HG03045 (cell line): Measurements from ENCODE around the gene IFNL2.
"Not testable (repeated sequence)": the region's sequence is repeated elsewhere in the genome, so short reads cannot be mapped to it uniquely, and the experiment has no call there.

ENCODE experiments used
- ATAC-seq: cut with Tn5 transposase; IDR thresholded peaks from one replicate; pipeline ENCODE4 v1.9.1; 2021; ENCODE audit warnings: mild to moderate bottlenecking, moderate library complexity; ENCODE audit not compliant: unreplicated experiment

IFNL2 gene

DNA sequence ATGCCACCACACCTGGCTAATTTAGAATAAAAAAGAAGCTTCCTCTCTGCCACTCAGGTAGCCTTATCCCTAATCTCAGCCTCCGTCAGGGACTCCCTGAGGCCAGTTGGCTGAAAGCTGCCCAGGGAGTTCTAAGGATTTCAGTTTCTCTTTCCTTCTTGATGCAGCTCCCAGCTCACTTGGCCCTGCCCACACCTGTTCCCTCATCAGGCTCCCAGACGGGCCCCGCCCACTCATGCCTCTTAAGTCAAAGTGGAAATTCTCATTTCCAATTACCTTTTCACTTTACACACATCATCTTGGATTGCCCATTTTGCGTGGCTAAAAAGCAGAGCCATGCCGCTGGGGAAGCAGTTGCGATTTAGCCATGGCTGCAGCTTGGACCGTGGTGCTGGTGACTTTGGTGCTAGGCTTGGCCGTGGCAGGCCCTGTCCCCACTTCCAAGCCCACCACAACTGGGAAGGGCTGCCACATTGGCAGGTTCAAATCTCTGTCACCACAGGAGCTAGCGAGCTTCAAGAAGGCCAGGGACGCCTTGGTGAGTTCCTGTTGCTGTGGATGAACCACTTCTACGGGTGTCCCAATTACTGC is 28.0 kb downstream of the IFNL2 start, which contains the start of gene IFNL1:
IFNL1 (plus strand) TSS at position 353 of the 591 bp plus-strand sequence; CDS start at position 368, 15 bp downstream.
- no peak for ATAC-seq

DNA sequence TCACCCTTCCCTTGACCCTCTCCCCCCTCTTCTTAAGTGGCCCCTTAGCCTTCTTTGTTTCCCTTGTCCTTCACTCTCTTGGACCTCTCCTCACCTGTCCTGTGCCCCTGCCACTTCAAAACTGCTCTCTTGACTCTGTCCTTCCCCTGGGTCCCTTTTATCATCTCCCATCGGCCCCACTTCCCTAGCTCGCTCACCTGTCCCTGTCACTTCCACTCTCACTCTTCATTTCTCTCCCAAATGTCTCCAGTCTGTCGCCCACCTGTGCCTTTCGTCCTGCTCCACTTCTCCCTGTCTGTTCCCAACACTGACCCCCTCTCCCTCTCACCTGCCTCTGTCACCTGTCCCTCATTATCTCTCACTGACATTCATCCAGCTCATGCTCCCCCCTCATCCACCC is 28.7 kb downstream of the IFNL2 start:
- no peak for ATAC-seq

DNA sequence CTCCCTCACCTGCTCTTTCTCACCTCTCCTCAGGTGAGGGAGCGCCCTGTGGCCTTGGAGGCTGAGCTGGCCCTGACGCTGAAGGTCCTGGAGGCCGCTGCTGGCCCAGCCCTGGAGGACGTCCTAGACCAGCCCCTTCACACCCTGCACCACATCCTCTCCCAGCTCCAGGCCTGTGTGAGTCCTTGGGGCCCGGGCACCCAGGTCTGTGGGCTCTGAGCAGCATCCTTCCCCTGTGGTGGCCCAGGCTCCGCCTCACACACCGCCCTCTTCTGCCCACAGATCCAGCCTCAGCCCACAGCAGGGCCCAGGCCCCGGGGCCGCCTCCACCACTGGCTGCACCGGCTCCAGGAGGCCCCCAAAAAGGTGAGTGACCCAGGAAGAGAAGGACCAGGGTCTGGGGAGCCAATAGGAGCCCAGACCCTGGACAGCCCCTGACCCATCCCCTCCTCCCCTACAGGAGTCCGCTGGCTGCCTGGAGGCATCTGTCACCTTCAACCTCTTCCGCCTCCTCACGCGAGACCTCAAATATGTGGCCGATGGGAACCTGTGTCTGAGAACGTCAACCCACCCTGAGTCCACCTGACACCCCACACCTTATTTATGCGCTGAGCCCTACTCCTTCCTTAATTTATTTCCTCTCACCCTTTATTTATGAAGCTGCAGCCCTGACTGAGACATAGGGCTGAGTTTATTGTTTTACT is 29.9 kb downstream of the IFNL2 start:
- no peak for ATAC-seq

DNA sequence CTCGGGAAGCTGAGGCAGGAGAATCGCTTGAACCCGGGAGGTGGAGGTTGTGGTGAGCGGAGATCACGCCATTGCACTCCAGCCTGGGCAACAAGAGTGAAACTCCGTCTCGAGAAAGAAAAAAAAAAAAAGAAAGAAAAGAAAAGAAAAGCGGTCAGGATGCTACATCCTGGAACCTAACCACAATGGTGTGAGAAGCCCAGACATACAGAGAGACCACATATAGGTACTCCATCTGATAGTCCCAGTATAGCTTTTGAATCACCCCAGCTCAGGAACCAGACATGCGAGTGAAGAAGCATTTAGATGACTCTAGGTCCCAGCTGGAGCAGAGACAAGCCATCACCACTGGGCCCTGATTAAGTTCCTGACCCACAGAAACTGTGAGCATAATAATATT is 31.2 kb downstream of the IFNL2 start:
- ATAC-seq = no peak

DNA sequence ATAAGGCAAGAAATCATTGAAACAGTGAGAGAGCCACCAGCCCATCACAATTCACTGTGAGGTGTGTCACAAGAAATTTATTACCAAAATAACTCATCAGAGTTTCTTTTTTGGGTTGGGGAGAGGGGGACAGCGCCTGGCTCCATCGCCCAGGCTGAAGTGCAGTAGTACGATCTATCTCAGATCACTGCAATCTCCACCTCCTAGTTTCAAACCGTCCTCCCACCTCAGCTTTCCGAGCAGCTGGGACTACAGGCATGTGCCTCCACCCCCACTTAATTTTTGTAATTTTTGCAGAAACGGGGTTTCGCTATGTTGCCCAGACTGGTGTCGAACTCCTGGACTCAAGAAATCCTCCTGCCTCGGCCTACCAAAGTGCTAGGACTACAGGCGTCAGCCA is 31.6 kb downstream of the IFNL2 start:
- ATAC-seq = no peak

DNA sequence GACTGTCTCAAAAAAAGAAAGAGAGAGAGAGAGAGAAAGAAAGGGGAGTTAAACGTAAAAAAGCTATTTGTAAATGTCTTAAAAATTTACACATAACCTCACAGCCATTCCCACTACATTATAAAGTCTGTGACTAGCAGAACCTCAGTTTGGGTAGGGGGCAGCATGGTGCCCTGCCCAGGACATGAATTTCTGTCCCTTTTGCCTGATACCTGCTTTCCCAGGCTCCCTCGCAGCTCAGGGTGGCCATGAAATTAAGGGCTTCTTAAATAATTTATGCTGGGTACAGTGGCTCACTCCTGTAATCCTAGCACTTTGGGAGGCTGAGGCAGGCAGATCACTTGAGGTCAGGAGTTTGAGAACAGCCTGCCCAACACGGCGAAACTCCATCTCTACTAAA is 32.8 kb downstream of the IFNL2 start:
- no peak for ATAC-seq

DNA sequence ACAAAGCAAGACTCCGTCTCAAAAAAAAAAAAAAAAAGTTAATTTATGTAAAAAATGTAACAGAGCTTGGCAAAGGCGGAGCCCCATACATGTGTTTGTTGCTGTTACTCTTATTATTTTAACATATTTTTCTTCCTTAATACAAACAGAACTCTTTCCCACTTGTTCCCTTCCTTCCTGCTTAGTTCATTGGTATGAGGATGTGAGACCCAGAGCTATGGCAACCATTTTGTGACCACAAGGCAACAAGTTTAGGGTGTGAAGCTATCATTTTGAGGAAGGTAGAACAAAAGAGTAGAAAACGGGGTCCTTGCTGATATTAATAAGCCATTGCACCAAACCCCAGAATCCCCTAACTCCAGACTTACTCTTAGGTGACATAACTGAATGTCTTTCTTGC is 33.4 kb downstream of the IFNL2 start:
- no peak for ATAC-seq

DNA sequence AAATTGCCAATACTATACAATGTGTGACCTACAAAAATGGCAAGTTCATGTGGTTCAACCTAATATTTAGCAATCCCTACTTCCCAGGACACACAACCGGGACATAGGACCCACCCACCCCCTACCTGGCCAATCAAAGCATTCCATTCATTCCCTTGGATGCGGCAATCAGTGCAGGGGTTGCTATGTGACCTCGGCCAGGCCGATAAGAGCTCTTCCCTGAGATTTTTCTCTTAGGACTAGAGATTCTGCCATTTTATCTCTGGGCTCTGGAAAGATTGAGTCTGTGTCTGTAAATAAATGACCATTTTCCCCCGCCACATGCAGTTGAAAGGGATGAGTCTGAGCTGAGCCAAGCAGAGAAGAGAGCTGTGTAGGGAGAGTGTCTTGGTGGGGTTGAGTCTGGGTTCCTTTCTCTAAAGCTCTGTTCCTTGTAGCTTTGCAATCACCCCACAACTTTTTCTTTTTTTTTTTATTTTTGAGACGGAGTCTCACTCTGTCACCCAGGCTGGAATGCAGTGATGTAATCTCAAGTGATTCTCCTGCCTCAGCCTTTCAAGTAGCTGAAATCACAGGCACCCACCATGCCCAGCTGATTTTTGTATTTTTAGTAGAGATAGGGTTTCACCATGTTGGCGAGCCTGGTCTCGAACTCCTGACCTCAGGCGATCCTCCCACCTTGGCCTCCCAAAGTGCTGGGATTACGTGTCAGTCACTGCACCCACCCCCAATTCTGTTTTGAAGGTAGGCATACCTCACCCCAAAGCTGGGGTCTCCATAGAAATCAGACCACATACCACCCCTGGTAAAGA is 35.4 kb downstream of the IFNL2 start:
- no peak for ATAC-seq

DNA sequence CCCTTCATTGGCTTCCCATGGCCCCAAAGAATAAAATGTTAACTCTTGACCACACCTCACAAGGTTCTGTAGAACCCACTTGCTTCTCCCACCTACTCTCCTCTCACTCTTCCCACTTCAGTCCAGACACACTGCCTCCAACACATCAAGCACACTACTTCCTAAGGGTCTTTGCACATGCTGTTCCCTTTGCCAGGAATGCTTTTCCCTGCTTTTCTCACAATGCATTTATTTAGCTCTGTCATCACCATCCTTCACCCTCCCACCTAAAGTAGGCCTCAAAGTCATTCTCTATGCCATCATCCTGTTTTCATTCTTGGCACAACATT is 36.0 kb downstream of the IFNL2 start:
- ATAC-seq = no peak

DNA sequence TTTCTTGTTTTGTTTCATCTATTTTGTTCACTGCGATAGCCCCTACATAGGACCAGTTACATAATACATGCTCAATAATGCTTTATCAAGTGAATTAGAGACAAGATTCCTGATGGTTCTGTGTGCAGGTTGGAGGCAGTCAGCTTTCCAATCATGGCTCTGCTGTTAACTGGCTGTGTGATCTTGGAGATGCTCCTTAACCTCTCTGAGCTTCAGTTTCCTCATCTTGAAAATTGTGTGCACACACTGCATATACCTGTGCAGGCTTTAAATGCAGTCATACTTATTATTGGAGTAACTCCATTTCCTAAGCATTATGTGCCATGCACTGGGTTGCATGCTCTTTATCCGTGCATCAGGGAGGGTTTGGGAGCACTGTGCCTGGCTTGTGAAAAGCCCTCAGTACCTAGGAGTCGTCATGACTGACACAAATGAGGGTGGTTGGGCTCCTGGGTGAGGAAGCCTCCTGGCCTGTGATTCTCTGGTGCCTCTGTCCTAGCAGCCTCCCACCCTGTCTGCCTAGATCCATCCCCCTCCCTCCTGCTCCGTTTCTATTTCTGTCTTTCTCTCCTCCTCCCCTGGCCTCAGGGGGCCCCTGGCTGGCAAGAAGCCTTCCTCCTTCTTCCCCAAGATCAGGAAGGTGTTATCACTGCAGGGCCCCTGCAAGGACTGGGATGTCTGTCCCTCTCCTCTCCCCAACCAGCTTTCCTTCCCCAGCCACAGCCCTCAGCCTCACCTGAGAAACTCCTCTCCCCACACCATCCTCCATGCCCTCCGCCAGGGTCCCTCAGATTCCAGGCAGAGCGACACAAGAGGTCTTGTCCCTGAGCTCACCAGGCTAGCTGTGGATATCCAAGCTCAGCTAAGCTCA is 36.7 kb downstream of the IFNL2 start:
- ATAC-seq = no peak

DNA sequence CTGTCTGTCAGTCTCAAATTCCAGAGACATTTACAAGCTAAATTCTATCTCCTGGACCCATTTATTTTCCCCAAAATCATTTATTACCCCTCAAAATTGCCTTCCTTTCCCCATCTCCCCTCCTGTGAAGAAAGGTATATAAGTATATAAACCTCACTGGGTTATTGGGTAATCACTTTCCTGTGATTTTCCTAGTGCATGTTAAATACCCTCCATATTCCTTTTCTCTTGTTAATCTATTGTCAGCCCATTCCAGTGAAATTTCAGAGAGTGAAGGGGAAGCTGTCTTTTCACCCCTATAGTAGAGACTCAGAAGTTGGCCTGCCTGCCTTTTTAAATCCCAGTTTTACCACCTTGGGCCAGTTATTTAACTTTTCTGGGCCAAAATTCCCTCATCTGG is 37.9 kb downstream of the IFNL2 start:
- ATAC-seq = no peak

DNA sequence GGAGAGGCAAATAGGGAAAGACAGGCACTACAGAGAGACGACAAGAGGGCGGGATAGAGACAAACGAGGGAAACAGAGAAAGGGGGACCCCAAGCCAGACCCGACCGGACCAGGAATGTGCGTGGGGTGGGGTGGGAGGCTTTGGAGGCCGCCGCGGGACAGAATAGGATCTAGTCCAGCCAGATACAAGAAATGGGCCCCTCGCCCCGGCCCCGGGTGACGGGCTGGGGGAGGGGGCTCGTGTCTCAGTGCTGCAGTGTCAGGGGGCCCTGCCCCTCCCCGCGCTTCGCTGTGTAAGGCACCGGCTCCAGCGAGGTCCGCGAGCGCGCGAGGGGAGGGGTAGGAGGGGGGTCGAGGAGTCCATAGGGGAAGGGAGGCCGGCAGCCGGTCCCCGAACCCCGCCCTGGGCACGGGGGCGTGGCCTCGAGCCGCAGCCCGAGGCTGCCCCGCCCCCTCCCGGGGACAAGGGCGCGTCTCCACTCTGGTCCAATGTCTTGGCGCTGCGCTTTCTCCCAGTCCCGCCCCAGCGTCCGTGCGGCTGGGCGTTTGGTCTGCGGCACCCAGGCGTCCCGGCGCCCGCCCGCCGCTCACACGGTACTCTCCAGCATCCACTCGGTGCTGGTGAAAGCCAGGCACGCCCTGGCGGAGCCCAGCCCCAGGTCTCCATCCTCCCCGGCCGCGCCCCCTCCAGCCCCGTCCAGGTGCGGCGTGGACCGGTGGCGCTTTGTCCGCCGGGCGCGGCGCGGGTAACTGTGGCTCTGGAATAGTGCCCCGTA is 39.0 kb downstream of the IFNL2 start:
- no peak for ATAC-seq

DNA sequence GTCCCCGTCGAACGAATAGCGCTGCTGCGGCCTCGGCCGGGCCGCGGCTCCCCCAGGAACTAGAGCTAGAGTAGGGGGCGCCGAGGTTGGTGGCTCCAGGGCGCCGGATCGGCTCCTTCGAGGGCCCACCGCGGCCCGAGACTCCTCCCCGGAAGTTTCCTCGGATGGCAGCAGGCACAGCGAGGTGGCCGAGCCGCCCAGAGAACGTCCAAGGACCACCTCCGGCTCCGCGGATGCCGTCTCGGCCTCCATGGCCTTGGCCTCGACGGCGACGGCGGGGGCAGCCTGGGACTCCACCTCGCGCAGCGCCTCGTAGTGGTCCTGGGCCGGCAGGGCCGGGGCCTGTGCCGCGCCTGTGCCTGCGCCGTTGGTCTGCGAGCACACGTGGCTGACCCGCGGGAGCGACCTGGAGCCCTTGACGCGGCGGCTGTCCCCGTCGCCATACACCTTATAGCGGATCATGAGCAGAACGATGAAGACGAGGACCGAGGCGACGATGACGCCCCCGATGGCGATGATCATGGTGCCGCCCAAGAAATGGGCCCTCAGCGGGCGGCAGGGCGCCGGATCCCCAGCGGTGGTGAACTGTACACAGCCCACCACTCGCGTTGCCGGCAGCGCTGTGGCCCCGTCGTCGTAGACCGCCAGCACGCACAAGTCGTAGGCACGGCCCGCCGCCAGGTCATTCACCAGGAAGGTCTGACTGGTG is 39.8 kb downstream of the IFNL2 start:
- no peak for ATAC-seq

DNA sequence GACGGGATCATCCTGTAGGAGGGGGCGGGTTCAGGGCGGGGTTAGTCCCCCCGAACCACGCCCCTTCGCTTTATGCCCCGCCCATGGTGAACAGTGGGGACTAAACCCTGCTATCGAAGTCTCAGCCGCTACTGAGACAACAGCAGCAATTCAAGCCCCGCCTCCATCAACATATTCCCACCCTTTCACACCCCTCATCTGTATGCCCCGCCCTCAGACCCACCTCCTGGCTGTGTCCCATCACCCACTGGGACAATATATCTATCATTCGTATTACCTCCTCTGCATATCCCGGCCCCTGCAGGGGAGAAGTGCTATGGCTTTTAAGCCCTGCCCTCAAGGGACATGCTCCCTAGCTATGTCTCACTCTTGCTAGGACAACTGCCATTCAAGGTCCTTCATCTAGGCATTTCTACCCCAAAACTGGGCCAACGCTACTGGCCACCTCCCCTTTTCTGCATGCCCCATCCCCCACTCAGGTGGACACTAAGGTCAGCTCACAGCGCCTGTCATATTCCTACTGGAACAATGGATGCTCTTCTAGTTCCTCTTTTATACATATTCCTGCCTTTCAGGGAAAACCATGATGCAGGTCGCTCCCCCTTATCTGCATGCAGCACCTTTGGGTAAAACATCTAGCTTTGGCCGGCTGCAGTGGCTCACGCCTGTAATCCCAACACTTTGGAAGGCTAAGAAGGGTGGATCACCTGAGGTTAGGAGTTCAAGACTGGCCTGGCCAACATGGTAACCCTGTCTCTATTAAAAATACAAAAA is 40.5 kb downstream of the IFNL2 start:
- ATAC-seq = no peak

DNA sequence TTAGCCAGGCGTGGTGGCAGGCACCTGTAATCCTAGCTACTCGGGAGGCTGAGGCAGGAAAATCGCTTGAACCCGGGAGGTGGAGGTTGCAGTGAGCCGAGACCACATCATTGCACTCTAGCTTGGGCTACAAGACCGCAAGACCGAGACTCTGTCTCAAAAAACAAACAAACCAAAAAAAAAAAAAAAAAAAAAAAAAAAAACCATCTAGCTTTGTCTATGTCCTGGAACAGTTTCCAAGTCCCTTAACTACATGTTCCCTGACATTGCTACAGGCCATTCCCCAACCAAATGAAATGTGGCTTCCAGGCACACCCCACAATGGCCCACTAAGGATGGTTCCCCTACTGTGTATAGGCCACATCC is 41.1 kb downstream of the IFNL2 start:
- not testable (repeated sequence) for ATAC-seq

DNA sequence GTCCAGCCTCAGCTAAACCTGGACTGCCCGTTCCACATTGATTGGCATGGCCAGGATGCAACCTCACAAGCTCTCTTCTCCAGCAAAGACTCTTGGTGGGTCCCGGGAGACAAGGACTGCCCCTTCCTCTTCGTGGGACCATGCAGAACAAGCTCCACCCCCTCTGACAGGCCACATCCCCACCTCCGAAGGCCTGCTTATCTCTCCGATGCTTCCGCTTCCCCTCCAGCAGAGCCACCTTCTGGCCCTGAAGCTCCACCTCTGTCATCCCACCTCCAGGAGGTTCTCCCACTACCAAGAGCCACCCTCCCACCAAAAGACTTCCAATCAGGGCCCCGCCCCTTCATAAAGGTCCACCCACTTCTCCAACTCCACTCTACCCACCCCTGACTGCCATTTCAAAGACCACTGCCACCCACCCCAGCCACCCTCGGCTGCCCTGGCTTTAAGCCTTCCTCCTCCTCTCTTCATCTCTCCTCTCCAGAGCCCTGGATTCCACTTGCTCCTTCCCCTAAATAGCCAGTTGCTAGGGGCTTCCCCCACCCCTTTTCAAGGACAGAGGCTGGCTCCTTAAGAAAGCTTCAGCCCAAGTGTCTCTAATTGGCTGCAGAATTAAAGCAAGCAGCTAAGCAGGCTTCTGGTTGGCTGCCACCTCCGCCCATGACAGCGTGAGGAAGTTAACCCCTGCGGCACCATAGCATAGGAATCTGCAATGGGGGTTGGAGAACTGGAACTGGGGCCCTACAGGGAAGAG is 42.5 kb downstream of the IFNL2 start:
- ATAC-seq = no peak

DNA sequence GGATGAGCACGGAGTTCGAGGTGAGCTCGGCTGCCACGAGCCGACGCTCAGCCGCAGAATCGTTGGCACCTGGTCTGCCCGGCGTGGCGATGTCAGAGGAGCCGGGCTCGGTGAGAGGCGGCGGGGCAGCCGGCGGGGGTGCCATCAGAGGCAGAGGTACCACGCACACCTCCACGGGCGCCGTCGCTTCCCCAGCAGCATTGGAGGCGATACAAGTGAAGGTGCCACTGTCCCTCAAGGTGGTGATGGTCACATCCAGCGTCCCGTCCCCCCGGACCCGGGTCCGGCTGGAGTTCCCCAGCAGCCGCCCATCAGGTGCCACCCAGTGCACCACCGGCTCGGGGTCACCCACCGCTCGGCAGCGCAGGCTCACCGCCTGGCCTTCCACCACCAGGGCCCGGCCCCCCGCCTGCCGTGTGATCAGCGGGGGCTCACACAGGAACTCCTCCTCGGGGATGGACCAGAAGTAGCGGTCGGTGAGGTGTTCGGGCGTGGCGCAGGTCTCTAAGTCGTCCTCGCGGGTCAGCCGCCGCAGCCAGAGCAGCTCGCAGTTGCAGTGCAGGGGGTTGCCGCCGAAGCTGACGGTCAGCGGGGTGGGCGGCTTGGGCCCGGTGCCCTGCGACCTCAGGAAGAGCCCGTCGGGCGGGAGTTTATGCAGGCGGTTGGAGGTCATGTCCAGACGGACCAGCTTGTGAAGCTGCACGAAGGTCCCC is 46.0 kb downstream of the IFNL2 start:
- no peak for ATAC-seq

DNA sequence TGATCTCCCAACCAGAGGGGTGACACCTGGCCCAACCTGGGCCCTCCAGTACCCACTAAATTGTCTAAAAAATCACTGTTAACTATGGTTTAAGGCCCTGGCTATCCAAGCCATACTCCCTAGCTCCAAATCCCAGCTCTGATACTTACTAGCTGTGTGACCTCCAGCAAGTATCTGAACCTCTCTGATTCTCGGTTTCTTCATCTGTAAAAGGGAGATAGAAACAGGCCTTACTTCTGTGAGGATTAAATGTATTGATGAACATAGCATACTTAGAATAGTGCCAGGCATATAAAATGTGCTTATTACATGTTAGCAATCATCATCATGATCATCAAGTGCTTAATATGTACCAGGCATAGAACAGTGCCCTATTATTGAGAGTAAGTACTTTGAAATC is 47.7 kb downstream of the IFNL2 start:
- no peak for ATAC-seq
